Activated CD8-positive, alpha-beta memory T cell treated with anti-CD3 and anti-CD28 coated beads, Interleukin-2, amount 10 ng/mL, durations not matched to agents 7 days and 5 days (primary cell): Measurements from ENCODE around the gene ZBBX. TPM values are rescaled to one million over a fixed set of nuclear protein-coding genes. Genes with fewer than 3 reads are reported as not detected.
A peak's percentile ranks its signal among the peaks of the same experiment; 100 is the strongest.
"Not testable (repeated sequence)": the region's sequence is repeated elsewhere in the genome, so short reads cannot be mapped to it uniquely, and the experiment has no call there.

ENCODE experiments used
- ATAC-seq: fragments of 150-1000 bp; cut with Tn5 transposase; one replicate; pipeline ENCODE4 v1.10.0; 2021; ENCODE audit warnings: moderate library complexity
- CTCF ChIA-PET: fragments of 350-600 bp; sonication (Branson Sonifier 250); formaldehyde crosslinking; loops from one replicate; lab custom pipeline; 2021; ENCODE audit warnings: antibody characterized with exemption; lab: Charles Lee
- DNase-seq: peaks from one replicate; pipeline ENCODE4 v3.0.0-alpha.2; 2020
- H3K27ac Mint-ChIP-seq: one replicate; pipeline ENCODE4 v1.8.0; 2021; ENCODE audit warnings: mild to moderate bottlenecking, mixed read lengths
- H3K27me3 Mint-ChIP-seq: one replicate; pipeline ENCODE4 v1.8.0; 2021; ENCODE audit warnings: mixed read lengths
- H3K36me3 Mint-ChIP-seq: one replicate; pipeline ENCODE4 v1.8.0; 2021; ENCODE audit warnings: mild to moderate bottlenecking, mixed read lengths
- H3K4me1 Mint-ChIP-seq: one replicate; pipeline ENCODE4 v1.8.0; 2021; ENCODE audit warnings: mixed read lengths
- H3K4me3 Mint-ChIP-seq: one replicate; pipeline ENCODE4 v1.8.0; 2021; ENCODE audit warnings: mild to moderate bottlenecking, moderate library complexity, mixed read lengths
- H3K9me3 Mint-ChIP-seq: one replicate; pipeline ENCODE4 v1.8.0; 2022; ENCODE audit warnings: low read depth, mixed read lengths
- total RNA-seq, 2 experiments: library from RNA; stranded (reverse); gene quantifications; one replicate each; pipeline ENCODE4 v1.2.3, GENCODE V29; 2021

The ZBBX gene
- not detected for total RNA-seq

DNA sequence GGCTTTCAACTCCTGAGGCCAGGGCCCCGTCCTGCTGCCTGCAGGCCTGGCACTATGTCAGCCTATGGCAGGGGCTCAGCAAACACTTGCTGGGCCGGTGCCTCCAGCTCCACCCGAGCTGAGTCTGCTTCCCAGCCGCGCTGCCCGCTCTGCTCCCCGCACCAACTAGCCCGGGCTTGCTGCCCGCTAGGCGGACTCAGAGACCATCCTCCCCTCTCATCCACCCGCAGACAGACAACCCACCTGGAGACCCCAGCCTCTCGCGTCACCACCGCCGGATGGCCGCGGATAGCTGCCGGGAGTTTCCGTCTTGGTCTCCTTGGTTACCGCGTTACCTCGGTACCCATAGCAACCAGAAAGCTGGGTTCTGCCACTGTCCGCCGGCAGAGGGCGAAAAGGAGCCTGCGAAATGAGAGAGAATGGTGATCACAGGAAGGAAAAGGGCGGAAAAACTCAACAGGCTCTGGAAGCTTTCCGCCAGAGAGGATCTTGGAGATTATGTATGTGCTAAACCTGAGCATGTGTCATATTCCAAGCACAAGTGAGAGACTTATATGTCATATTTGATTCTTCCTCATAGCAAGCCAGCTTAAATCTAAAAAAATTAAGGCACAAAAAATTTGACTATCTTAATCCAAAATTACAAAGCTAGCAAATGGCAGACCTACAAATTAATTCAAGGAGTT lies at the start of gene ZBBX:
TSS of gene ZBBX (minus strand) at position 294 of the 686 bp plus-strand sequence. CDS start 7,396 bp downstream, outside the sequence.
- Mint-ChIP-seq H3K9me3 (no peaks in the 10 kb centered on the region), H3K4me1 (peaks cover 7% of the 10 kb centered on the region), H3K27ac (peak within 1 kb of the TSS; percentile 32), H3K27me3 (peaks cover 10% of the 10 kb centered on the region), H3K4me3 (peak within 1 kb of the TSS; percentile 54), H3K36me3 (no peaks in the 10 kb centered on the region)
- ATAC-seq (peak; percentile 90), DNase-seq (peak; percentile 88)
- CTCF ChIA-PET: interaction anchor here (0.9 to 2.7 kb wide), 13 partner anchors 8 to 502 kb away, joined by 3 to 30 read pairs (median 3); partner anchors contain the start of genes PDCD10 and SERPINI1

DNA sequence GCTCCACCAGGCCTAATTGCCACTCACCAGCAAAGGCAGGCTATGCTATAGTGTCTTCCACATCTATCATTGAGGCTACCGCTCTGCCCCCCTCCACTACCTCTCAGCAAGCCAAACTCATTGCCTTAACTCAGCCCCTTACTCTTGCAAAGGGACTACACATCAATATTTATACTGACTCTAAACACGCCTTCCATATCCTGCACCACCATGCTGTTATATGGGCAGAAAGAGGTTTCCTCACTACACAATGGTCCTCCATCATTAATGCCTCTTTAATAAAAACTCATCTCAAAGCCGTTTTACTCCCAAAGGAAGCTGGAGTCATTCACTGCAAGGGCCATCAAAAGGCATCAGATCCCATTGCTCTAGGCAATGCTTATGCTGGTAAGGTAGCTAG lies 46.9 kb upstream of the ZBBX start:
- H3K36me3 Mint-ChIP-seq, H3K4me1 Mint-ChIP-seq, ATAC-seq, H3K27me3 Mint-ChIP-seq, DNase-seq, CTCF ChIA-PET, H3K9me3 Mint-ChIP-seq, H3K27ac Mint-ChIP-seq, H3K4me3 Mint-ChIP-seq: not testable (repeated sequence)

DNA sequence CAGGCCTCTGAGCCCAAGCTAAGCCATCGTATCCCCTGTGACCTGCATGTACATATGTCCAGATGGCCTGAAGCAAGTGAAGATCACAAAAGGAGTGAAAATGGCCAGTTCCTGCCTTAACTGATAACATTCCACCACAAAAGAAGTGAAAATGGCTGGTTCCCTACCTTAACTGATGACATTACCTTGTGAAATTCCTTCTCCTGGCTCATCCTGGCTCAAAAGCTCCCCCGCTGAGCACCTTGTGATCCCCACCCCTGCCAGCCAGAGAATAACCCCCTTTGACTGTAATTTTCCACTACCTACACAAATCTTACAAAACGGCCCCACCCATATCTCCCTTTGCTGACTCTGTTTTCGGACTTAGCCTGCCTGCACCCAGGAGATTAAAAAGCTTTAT lies 42.3 kb upstream of the ZBBX start:
- H3K27me3 Mint-ChIP-seq, H3K4me3 Mint-ChIP-seq, ATAC-seq, H3K9me3 Mint-ChIP-seq, H3K36me3 Mint-ChIP-seq, H3K27ac Mint-ChIP-seq, CTCF ChIA-PET, H3K4me1 Mint-ChIP-seq, DNase-seq: not testable (repeated sequence)

- CTCF ChIA-PET: no interaction called here
- H3K4me3 Mint-ChIP-seq: no peak overlapping the region
Observed at GRCh38 chr3:167409611-167410010, 29.5 kb upstream of the ZBBX start.

GRCh38 chr3:167406876-167407492 lies 26.9 kb upstream of the ZBBX start:
- no peak overlapping the region for H3K27ac Mint-ChIP-seq
- no peaks in the 10 kb centered on the region for H3K36me3 Mint-ChIP-seq
- no peak for ATAC-seq
- no peaks in the 10 kb centered on the region for H3K4me1 Mint-ChIP-seq
- CTCF ChIA-PET: no interaction called here
- DNase-seq: no peak
- H3K9me3 Mint-ChIP-seq: no peaks in the 10 kb centered on the region
- H3K4me3 Mint-ChIP-seq: no peak overlapping the region
- no peaks in the 10 kb centered on the region for H3K27me3 Mint-ChIP-seq

More at GRCh38 chr3:167409611-167410010, 29.5 kb upstream of the ZBBX start:
- Mint-ChIP-seq H3K27ac (no peak overlapping the region), H3K36me3 (no peaks in the 10 kb centered on the region), H3K9me3 (no peaks in the 10 kb centered on the region), H3K4me1 (no peaks in the 10 kb centered on the region), H3K27me3 (no peaks in the 10 kb centered on the region)
- ATAC-seq (no peak), DNase-seq (no peak)

DNA sequence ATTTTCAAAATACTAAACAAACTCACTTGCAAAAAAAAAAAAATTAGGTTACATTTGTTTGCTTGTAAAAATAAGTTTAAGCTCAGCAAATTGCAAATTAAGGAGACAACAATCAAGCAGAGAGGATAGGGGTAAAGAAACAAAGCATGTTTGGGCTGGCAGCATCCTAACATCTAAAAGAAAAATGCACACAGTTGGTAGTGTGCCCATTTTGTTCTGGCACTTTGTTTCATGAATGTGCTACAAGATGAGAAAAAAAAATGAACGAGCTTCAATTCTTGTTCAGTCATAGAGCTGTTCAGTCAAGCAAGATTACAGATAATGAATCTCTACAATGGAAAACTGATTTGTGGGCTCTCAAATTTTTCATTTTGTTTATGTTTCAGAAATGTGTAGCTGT lies 17.7 kb upstream of the ZBBX start:
- Mint-ChIP-seq H3K27ac (no peak overlapping the region), H3K4me3 (no peak overlapping the region), H3K4me1 (no peaks in the 10 kb centered on the region), H3K27me3 (no peaks in the 10 kb centered on the region), H3K9me3 (no peaks in the 10 kb centered on the region), H3K36me3 (no peaks in the 10 kb centered on the region)
- DNase-seq: no peak
- CTCF ChIA-PET: interaction anchor here (1.5 kb wide), 1 partner anchor 19 kb away, joined by 3 read pairs; no protein-coding TSS in a partner anchor
- no peak for ATAC-seq

- Mint-ChIP-seq H3K4me3 (no peak overlapping the region), H3K9me3 (no peaks in the 10 kb centered on the region), H3K4me1 (no peaks in the 10 kb centered on the region), H3K36me3 (no peaks in the 10 kb centered on the region), H3K27me3 (no peaks in the 10 kb centered on the region), H3K27ac (no peak overlapping the region)
- CTCF ChIA-PET: no interaction called here
- DNase-seq (no peak), ATAC-seq (no peak)
Observed at GRCh38 chr3:167396075-167396474, 16.0 kb upstream of the ZBBX start.

DNA sequence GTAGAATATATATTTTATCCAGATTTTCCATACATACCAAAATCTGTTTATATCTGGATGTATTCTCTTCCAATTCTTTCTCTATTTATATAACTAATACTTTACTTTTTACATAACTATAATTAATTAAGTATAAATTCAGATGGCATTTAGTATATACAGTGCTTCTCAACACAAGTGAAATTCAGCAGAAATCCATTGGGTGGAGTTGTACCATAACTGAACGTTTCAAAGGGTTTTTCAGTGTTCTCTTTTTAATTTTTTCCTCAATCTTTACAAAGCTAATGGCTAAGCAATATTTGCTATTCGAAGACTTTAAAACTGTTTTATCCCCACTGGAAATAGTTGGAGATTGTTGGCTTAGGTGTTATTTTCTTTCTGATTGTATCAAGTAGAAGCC lies 13.9 kb upstream of the ZBBX start:
- no peaks in the 10 kb centered on the region for H3K9me3 Mint-ChIP-seq
- H3K4me1 Mint-ChIP-seq: no peaks in the 10 kb centered on the region
- ATAC-seq (no peak), DNase-seq (no peak)
- no peaks in the 10 kb centered on the region for H3K36me3 Mint-ChIP-seq
- no peaks in the 10 kb centered on the region for H3K27me3 Mint-ChIP-seq
- H3K4me3 Mint-ChIP-seq: no peak overlapping the region
- CTCF ChIA-PET: no interaction called here
- no peak overlapping the region for H3K27ac Mint-ChIP-seq

GRCh38 chr3:167382155-167382554 lies 2.1 kb upstream of the ZBBX start:
- no peak for ATAC-seq
- H3K27me3 Mint-ChIP-seq: peaks cover 15% of the 10 kb centered on the region

DNA sequence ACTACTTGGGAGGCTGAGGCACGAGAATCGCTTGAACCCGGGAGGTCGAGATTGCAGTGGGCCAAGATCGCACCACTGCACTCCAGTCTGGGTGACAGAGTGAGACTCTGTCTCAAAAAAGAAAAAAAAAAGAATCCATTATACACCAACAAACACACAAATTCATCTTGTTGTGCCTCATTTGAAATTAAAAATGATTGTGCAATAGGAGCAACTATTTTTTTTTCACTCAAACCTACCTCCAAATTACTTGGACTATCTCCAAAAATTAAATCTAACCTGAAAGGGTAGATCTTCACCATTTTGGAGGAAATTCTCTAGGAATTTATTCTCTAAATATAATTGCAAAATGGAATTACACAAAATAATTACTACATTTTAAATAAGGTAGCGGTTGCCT lies 4.6 kb downstream of the ZBBX start:
- CTCF ChIA-PET: no interaction called here
- no peaks in the 10 kb centered on the region for H3K36me3 Mint-ChIP-seq

More at GRCh38 chr3:167382155-167382554, 2.1 kb upstream of the ZBBX start:
- H3K27ac Mint-ChIP-seq: no peak overlapping the region
- no peaks in the 10 kb centered on the region for H3K36me3 Mint-ChIP-seq
- CTCF ChIA-PET: interaction anchor here (1.4 to 2.7 kb wide), 2 partner anchors 359 to 500 kb away, joined by 4 to 30 read pairs; no protein-coding TSS in a partner anchor
- no peak overlapping the region for H3K4me3 Mint-ChIP-seq
- peaks cover 7% of the 10 kb centered on the region for H3K4me1 Mint-ChIP-seq
- no peaks in the 10 kb centered on the region for H3K9me3 Mint-ChIP-seq
- no peak for DNase-seq

DNA sequence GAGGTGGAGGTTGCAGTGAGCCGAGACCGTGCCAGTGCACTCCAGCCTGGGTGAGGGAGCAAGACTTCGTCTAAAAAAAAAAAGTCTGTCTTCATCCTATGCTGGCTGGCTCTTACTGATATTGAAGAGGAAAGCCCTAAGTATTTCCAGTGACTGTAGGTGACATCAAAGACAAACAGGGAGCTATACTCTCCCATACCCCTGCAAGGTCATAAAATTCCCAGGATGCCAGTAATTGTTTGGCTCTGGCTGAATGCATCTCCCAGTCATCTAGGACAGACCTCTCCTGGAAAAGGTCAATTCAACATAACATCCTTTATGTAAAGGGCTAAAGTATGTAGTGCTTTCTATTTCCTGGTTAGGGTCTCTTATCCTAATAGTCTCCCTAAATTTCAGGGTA lies 8.0 kb downstream of the ZBBX start:
- ATAC-seq (no peak), DNase-seq (no peak)
- Mint-ChIP-seq H3K4me3 (no peak overlapping the region), H3K4me1 (no peaks in the 10 kb centered on the region), H3K27me3 (no peaks in the 10 kb centered on the region), H3K9me3 (no peaks in the 10 kb centered on the region), H3K27ac (no peak overlapping the region), H3K36me3 (no peaks in the 10 kb centered on the region)
- CTCF ChIA-PET: interaction anchor here (1.1 kb wide), 1 partner anchor 8 kb away, joined by 3 read pairs; the partner anchor contains the start of gene ZBBX

More for the DNA sequence above, 4.6 kb downstream of the ZBBX start:
- Mint-ChIP-seq H3K9me3 (no peaks in the 10 kb centered on the region), H3K27me3 (peaks cover 7% of the 10 kb centered on the region), H3K4me3 (no peak overlapping the region), H3K27ac (no peak overlapping the region), H3K4me1 (peaks cover 5% of the 10 kb centered on the region)
- ATAC-seq: no peak
- no peak for DNase-seq

DNA sequence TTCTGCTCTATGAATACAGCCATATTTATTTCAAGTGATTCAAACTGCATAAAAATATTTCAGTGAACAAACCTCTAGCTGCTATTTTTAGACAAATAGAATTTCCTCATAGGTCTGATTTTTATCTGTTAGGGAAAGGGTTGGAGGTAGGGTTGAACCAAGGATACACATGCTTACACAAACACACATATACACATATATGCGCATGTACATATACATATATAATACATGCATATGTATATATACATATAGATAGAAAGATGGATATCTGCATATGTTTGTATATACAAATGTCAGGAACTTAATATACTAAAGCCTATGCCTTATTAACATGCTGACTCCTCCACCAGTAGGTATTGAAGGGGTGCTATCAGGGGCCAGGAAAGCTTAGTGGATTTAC lies 18.1 kb downstream of the ZBBX start:
- no peak for DNase-seq
- CTCF ChIA-PET: no interaction called here
- ATAC-seq: no peak
- Mint-ChIP-seq H3K4me1 (no peaks in the 10 kb centered on the region), H3K4me3 (no peak overlapping the region), H3K9me3 (no peaks in the 10 kb centered on the region), H3K36me3 (no peaks in the 10 kb centered on the region), H3K27me3 (no peaks in the 10 kb centered on the region), H3K27ac (no peak overlapping the region)

DNA sequence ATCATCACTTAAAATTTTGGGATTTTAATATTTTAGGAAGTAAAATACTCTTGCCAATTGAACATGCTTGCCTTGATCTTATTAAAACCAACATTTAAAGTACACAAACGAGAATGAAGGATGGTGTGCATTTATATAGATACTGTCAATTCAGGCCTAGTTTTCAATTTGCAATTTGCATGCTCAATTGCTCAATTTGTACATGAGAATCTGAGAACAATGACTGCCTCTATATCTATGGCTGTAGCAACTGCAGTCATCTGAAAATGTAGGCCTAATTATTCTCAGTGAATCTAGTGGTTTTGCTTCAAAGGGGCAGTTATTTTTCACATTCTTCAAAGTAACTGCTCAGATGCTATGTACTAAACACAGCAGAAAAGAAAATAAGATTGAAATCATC lies 18.8 kb downstream of the ZBBX start:
- Mint-ChIP-seq H3K9me3 (no peaks in the 10 kb centered on the region), H3K36me3 (no peaks in the 10 kb centered on the region), H3K4me1 (no peaks in the 10 kb centered on the region), H3K27me3 (no peaks in the 10 kb centered on the region), H3K27ac (no peak overlapping the region), H3K4me3 (no peak overlapping the region)
- DNase-seq: no peak
- ATAC-seq: no peak
- CTCF ChIA-PET: no interaction called here

GRCh38 chr3:167355446-167355845 lies 24.7 kb downstream of the ZBBX start:
- CTCF ChIA-PET: no interaction called here
- Mint-ChIP-seq H3K27me3 (no peaks in the 10 kb centered on the region), H3K36me3 (no peaks in the 10 kb centered on the region), H3K9me3 (no peaks in the 10 kb centered on the region), H3K4me1 (peaks cover 2% of the 10 kb centered on the region), H3K27ac (no peak overlapping the region), H3K4me3 (no peak overlapping the region)
- ATAC-seq (no peak), DNase-seq (no peak)
